Body of pancreas (tissue), 4 donors: ENCODE data around the gene OTUD4. TPM values are rescaled to one million over a fixed set of nuclear protein-coding genes. Genes with fewer than 3 reads are reported as not detected.
"Not testable (repeated sequence)": the region's sequence is repeated elsewhere in the genome, so short reads cannot be mapped to it uniquely, and the experiment has no call there.

ENCODE experiments used
- ATAC-seq: fragments of 150-250 bp; one replicate; pipeline ENCODE4 v1.9.1; 2016
- DNase-seq, 4 donors: peaks; one replicate each; pipeline ENCODE4 v3.0.0-alpha.2; 2019
- H3K27ac ChIP-seq, 4 donors: fragments of 200-600 bp; sonication (generic); 1 replicate in 3 of 4; 2 replicates in 1 of 4; pipeline versions ENCODE4 v1.5.1 to v1.6.1; 2016 to 2019; ENCODE audit warnings: mild to moderate bottlenecking in 1 of 4, mixed read lengths in 1 of 4, moderate library complexity in 1 of 4
- H3K27me3 ChIP-seq, 2 donors: fragments of 200-600 bp; sonication (generic); one replicate each; pipeline ENCODE4 v1.6.0; 2016; ENCODE audit warnings: mild to moderate bottlenecking in 1 of 2
- H3K36me3 ChIP-seq, 2 donors: fragments of 200-600 bp; sonication (generic); replicated peaks in 1 of 2; 2 replicates each; pipeline ENCODE4 v1.5.1; 2016; ENCODE audit warnings: low read depth in 2 of 2; ENCODE audit not compliant: insufficient read depth in 1 of 2
- H3K4me1 ChIP-seq: fragments of 200-600 bp; sonication (generic); one replicate; pipeline ENCODE4 v1.6.0; 2016
- H3K4me3 ChIP-seq, 2 donors: fragments of 200-600 bp; sonication (generic); 1 replicate in 1 of 2; 2 replicates in 1 of 2; pipeline ENCODE4 v1.5.1; 2016 to 2019
- H3K9me3 ChIP-seq, 3 donors: fragments of 200-600 bp; sonication (generic); 1 replicate in 2 of 3; 2 replicates in 1 of 3; pipeline ENCODE4 v1.5.1; 2016
- POLR2A ChIP-seq, 3 donors: fragments of 450-650 bp; IDR thresholded peaks; one replicate each; pipeline ENCODE4 v1.6.1; 2016; ENCODE audit warnings: antibody characterized with exemption in 3 of 3, mild to moderate bottlenecking in 2 of 3
- WGBS, 2 donors: methylation state at CpG; one replicate each; pipeline ENCODE4 v1.1.5; 2017; 5-methylcytosine and 5-hydroxymethylcytosine counted together
- intact Hi-C: fragments of 100-400 bp; cut with DNase I; formaldehyde crosslinking; loops from one replicate; pipeline ENCODE4 v1.15.1; 2023
- total RNA-seq, 2 donors: library from RNA; depleted of rRNA; stranded (reverse); fragments of >200 nt; gene quantifications; one replicate each; pipeline ENCODE4 v1.1.0, GENCODE V29; 2016
- TF ChIP-seq, protein P1 (sequence below), 7 experiments: fragments of 450-650 bp in 4 of 7; fragments of 200-600 bp in 3 of 7; sonication (generic) in 3 of 7; IDR thresholded peaks; one replicate each; pipeline ENCODE4 v1.5.1; 2016 to 2019; ENCODE audit warnings: antibody characterized with exemption in 7 of 7

OTUD4 gene
- total RNA-seq, 2 donors from 2014 or later, result 13.0 to 37.9 TPM

DNA sequence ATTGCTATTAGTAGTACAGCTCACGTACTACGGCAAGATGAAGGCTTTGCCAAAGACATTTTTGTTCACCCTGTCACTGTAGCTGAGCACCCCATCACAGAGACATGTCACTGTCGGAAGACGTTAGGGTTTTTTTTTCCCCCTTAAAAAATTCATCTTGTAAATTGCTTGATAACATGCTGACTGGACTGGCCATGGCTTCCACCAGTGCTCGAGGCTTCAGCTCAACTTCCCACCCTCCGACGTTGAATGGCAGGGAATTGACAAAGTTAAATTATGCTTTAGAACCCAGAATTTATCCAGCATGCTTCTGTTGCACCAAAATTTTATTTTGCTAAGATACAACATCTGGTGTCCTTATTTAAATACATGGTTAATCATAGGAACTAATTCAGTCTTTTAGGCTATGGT, 707 bp upstream of the OTUD4 start:
- intact Hi-C loops, result no loop called here
- no peaks in the 10 kb centered on the region for H3K36me3 ChIP-seq
- no peaks in the 10 kb centered on the region for H3K27me3 ChIP-seq
- no peak for TF ChIP-seq POLR2A (IDR thresholded peaks at IDR 0.05)
- TF ChIP-seq, protein P1, sequence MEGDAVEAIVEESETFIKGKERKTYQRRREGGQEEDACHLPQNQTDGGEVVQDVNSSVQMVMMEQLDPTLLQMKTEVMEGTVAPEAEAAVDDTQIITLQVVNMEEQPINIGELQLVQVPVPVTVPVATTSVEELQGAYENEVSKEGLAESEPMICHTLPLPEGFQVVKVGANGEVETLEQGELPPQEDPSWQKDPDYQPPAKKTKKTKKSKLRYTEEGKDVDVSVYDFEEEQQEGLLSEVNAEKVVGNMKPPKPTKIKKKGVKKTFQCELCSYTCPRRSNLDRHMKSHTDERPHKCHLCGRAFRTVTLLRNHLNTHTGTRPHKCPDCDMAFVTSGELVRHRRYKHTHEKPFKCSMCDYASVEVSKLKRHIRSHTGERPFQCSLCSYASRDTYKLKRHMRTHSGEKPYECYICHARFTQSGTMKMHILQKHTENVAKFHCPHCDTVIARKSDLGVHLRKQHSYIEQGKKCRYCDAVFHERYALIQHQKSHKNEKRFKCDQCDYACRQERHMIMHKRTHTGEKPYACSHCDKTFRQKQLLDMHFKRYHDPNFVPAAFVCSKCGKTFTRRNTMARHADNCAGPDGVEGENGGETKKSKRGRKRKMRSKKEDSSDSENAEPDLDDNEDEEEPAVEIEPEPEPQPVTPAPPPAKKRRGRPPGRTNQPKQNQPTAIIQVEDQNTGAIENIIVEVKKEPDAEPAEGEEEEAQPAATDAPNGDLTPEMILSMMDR (IDR thresholded peaks at IDR 0.05), result no peak
- peaks cover 27% of the 10 kb centered on the region for H3K4me1 ChIP-seq
- 1 to 4% methylated on average over 7 of the region's 7 CpGs for WGBS, 2 donors
- H3K4me3 ChIP-seq, result peak overlapping the region in 1 of 2 donors; percentile 33
- DNase-seq (no peak), ATAC-seq (no peak)
- H3K27ac ChIP-seq, result peak overlapping the region; percentile 96 to 99 (median 98)
- no peaks in the 10 kb centered on the region for H3K9me3 ChIP-seq

DNA sequence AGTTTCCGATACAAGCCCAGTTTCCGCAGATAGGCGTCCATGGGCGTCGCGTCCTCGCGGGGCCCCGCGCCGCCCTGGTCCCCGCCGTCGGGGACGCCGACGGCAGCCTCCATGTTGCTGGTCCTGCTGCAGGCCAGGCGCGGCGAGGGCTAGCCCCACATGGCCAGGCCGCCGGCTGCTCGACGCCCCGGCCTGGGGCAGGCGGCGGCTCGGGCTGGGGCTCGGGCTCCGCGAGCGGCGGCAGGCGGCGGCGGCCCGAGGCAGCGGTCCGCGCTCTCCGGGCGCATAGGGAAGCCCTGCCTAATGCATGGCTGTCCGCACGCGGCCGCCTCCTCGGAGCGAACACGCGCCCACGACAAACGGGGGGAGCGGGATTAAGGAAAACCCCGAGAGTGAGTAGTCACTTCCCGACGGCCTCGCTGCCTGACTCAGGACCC, 510 bp downstream of the OTUD4 start:
- H3K9me3 ChIP-seq, DNase-seq, intact Hi-C loops, H3K27me3 ChIP-seq, H3K36me3 ChIP-seq: not testable (repeated sequence)
- WGBS, 2 donors, result 0% methylated on average over 51 of the region's 57 CpGs; no CpG with 5 or more reads in 1 of the 2 donors
- peak; percentile 28 for ATAC-seq
- Histone ChIP-seq H3K27ac (peak overlapping the region; percentile 96 to 99 (median 98)), H3K4me1 (peaks cover 38% of the 10 kb centered on the region), H3K4me3 (peak overlapping the region; percentile 67 to 95)

DNA sequence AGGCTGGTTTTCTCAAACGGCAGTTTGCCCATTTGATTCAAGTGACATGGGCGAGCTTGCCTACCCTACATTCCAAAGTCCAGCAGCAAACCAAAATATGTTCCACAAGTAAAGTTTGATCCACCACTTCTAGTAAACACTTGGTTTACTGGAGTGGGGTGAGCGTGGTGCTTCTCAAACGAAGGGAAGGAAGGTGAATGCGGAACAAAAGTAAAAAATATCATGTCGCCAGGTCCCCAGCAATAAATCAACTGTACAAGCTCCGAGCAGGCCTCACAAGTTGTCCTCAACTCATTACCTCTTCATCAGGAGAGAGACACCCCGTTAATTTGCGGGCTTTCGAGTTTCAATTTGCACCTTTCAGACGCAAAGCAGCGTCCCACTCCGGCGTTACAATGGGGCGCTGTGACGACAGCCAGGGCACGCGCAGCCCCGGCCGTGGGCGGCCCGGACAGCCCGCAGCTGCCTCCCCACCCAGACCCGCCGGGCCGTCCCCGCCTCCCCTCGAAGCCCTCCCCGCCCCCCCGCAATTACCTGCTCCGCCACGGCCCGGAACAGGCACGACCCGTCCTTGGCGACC, 1.0 kb downstream of the OTUD4 start:
- 0% methylated on average over 7 to 30 of the region's 36 CpGs for WGBS, 2 donors
- peak; percentile 21 to 72 (median 65) for TF ChIP-seq POLR2A (IDR thresholded peaks at IDR 0.05)
- TF ChIP-seq, protein P1 (IDR thresholded peaks at IDR 0.05), result no peak
- no peaks in the 10 kb centered on the region for H3K9me3 ChIP-seq
- H3K4me3 ChIP-seq, result peak overlapping the region; percentile 24 to 26
- peaks cover 38% of the 10 kb centered on the region for H3K4me1 ChIP-seq
- DNase-seq (peak; percentile 68 to 78 (median 72)), ATAC-seq (peak; percentile 56)
- intact Hi-C loops, result no loop called here
- H3K27me3 ChIP-seq, result no peaks in the 10 kb centered on the region
- peak overlapping the region; percentile 96 to 99 (median 98) for H3K27ac ChIP-seq
- no peaks in the 10 kb centered on the region for H3K36me3 ChIP-seq

DNA sequence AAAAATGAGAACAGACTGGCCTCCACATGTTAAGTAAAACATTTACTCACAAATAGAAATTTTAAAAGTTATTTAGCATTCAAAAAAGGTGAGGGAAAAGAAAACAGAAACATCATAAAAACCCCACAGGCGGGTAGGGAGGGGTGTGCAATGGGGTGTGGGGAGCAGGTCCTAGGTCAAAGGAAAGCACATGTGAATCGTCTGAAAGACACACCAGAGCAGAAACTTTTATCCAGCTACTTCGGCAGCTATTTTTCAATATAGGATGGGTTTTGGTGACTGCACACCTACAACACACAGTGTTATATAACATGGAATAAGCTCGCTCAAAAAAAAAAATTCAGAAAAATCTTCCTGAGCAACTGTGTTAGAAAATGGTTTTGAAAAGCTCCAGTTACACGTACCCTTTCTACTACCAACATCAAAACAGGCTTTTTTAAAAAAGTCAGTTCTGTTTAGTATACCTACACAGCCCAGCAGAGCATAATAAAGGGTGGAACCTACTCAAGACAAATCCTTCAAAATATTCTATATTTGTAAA, 1.6 kb downstream of the OTUD4 start:
- peaks cover 38% of the 10 kb centered on the region for H3K4me1 ChIP-seq
- H3K27ac ChIP-seq, result peak overlapping the region; percentile 96 to 99 (median 98)
- no peaks in the 10 kb centered on the region for H3K27me3 ChIP-seq
- intact Hi-C loops, result no loop called here
- no peaks in the 10 kb centered on the region for H3K36me3 ChIP-seq
- no peaks in the 10 kb centered on the region for H3K9me3 ChIP-seq
- TF ChIP-seq, protein P1 (IDR thresholded peaks at IDR 0.05), result no peak
- TF ChIP-seq POLR2A (IDR thresholded peaks at IDR 0.05), result no peak
- ATAC-seq (no peak), DNase-seq (no peak)
- 2 to 3% methylated on average over 5 of the region's 5 CpGs for WGBS, 2 donors
- peak overlapping the region; percentile 24 to 26 for H3K4me3 ChIP-seq

DNA sequence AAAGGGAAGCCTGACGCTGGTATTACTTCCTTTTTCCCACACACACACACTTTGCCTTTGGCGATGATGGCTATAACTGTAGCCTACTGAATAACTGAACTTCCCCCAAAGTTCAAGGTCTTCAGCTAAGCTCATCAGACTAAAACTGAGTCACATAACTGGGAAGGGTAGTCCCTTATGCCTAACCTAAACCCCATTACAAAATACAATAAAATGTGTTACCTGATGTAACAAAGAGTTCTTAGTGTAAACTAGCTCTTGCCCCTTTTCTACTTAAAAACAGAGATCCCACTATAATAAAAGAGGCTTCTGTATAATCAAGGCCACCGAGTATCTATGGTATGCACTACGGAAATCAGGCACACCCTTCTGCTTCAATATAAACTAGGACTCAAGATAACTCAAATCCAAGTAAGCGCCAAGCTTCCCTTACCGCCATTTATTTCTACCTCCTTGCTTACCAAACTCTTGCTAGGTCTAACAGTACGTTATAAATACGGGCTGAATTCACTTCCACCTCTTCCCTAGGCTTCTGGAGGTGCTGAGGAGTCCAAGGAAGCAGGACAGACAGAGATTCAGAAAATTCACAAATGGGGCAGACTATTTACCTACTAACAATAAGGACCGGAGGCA, 2.4 kb downstream of the OTUD4 start:
- H3K9me3 ChIP-seq, result no peaks in the 10 kb centered on the region
- H3K4me1 ChIP-seq, result peaks cover 39% of the 10 kb centered on the region
- DNase-seq, result peak in 1 of 4 donors; percentile 26
- TF ChIP-seq, protein P1 (IDR thresholded peaks at IDR 0.05), result no peak
- peak in 1 of 3 donors; percentile 13 for TF ChIP-seq POLR2A (IDR thresholded peaks at IDR 0.05)
- H3K27me3 ChIP-seq, result no peaks in the 10 kb centered on the region
- no peak overlapping the region for H3K4me3 ChIP-seq
- 4 to 5% methylated on average over 9 of the region's 9 CpGs for WGBS, 2 donors
- H3K27ac ChIP-seq, result peak overlapping the region; percentile 18 to 99 (median 98)
- no peak for ATAC-seq
- intact Hi-C loops, result no loop called here
- no peaks in the 10 kb centered on the region for H3K36me3 ChIP-seq
